ENCODE data around the gene SRRT.

SRRT gene, protein sequence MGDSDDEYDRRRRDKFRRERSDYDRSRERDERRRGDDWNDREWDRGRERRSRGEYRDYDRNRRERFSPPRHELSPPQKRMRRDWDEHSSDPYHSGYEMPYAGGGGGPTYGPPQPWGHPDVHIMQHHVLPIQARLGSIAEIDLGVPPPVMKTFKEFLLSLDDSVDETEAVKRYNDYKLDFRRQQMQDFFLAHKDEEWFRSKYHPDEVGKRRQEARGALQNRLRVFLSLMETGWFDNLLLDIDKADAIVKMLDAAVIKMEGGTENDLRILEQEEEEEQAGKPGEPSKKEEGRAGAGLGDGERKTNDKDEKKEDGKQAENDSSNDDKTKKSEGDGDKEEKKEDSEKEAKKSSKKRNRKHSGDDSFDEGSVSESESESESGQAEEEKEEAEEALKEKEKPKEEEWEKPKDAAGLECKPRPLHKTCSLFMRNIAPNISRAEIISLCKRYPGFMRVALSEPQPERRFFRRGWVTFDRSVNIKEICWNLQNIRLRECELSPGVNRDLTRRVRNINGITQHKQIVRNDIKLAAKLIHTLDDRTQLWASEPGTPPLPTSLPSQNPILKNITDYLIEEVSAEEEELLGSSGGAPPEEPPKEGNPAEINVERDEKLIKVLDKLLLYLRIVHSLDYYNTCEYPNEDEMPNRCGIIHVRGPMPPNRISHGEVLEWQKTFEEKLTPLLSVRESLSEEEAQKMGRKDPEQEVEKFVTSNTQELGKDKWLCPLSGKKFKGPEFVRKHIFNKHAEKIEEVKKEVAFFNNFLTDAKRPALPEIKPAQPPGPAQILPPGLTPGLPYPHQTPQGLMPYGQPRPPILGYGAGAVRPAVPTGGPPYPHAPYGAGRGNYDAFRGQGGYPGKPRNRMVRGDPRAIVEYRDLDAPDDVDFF

DNA sequence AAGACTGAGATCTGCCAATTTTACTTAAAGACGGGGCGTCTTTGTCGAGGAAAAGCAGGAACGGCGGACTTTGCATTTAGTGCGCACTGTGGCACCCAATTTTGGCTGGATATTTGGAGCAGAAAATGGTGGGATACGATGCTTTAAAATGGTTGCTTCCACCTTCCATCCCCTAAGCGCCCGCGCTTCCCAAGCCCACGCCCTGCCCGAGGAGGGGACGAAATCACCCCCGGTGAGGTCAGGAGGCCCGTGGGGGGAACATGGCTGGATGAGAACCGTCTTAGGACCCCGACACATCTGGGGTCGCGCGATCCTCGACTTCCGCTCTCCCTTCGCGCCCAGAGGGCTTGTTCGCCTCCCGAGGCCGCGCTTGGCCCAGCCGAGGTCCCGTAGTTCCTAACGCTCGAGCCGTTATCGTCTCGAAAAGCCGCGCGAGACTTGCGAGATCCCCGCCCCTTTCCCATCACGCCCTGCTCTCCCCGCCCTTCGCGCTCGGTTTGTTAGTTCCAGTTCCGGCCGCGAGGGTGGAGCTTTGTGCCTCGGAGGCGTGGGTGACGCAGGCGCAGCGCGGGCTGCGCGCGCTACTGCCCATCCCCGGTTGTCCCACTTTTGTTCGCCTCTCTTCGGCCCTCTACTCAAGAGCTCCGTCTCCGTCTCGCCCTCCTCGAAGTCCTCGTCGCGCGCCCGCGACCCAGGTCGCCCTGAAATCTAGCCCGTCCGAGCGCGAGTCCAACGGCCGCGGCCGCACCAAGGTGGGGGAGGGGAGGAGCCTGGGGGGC, at the start of gene SRRT:
TSS of gene SRRT (plus strand) at position 527 of the 779 bp plus-strand sequence. CDS start 488 bp downstream, outside the sequence.
- peak; percentile 99 for DNase-seq

GRCh38 chr7:100825215-100825671, 49.7 kb upstream of the SRRT start:
- no peak for DNase-seq

- DNase-seq: peak; percentile 85
Measured at GRCh38 chr7:100825751-100826513, 49.0 kb upstream of the SRRT start.

- peak; percentile 37 for DNase-seq
Measured at GRCh38 chr7:100826514-100827329, 48.2 kb upstream of the SRRT start.

DNA sequence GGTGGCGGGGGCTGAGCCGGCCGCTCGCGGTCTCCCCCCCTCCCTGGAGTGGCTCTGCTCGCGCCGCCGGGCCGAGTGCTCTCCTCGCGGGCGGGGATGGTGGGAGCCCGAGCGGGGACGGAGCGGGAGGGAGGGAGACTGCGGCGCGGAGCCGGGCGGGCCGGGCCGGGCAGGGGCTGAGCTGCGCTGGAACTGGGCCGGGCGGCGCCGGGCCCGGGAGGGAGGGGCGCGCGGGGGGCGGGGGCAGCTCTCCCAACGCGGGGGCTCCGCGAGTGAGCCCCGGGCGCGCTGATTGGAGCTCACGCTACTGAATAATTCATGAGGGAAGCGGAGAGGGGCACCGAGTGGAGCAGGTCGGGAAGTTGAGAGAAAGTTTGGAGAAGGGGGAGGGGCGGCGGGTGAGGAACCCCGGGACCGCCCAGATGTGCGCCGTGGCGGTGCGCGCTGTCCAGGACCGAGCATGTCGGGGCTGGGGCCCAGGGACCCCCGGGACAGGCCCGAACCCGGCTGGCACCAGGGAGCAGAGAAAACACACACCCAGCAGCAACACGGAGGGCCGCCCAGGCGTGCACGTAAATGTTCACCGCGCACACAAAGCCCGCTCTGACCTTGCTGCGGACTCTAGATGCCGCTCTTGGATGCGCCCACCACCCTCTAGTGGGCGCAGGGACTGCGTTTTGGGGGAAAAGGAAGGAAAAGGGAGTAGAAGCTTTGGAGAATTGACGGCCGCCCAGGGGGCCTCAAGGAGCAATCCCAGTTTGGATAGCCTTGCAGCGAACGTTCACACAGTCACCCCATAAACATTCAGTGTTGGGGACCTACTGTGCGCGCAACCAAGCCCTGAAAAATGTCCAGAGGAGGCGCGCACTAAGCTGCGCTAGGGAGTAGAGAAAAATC, 47.3 kb upstream of the SRRT start, which contains the start of gene EPHB4:
TSS of gene EPHB4 (minus strand) at position 194 of the 897 bp plus-strand sequence. CDS start 493 bp downstream, outside the sequence.
- DNase-seq: peak; percentile 91

- peak; percentile 95 for DNase-seq
Measured at GRCh38 chr7:100829150-100829716, 45.7 kb upstream of the SRRT start.

- DNase-seq: no peak
Measured at GRCh38 chr7:100830396-100830795, 44.5 kb upstream of the SRRT start.

DNA sequence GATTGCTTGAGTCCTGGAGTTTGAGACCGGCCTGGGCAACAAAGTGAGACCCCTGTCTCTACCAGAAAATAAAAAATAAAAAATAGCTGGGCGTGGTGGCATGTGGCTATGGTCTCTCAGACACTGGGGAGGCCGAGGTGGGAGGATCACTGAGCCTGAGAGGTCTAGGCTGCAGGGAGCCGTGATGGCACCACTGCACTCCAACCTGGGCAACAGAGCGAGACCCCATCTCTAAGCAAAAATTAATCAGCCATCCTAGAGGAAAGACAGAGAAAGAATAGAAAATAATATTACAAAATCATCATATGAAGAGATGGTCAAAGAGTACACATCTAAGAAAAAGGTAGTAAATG, 42.6 kb upstream of the SRRT start:
- no peak for DNase-seq

DNA sequence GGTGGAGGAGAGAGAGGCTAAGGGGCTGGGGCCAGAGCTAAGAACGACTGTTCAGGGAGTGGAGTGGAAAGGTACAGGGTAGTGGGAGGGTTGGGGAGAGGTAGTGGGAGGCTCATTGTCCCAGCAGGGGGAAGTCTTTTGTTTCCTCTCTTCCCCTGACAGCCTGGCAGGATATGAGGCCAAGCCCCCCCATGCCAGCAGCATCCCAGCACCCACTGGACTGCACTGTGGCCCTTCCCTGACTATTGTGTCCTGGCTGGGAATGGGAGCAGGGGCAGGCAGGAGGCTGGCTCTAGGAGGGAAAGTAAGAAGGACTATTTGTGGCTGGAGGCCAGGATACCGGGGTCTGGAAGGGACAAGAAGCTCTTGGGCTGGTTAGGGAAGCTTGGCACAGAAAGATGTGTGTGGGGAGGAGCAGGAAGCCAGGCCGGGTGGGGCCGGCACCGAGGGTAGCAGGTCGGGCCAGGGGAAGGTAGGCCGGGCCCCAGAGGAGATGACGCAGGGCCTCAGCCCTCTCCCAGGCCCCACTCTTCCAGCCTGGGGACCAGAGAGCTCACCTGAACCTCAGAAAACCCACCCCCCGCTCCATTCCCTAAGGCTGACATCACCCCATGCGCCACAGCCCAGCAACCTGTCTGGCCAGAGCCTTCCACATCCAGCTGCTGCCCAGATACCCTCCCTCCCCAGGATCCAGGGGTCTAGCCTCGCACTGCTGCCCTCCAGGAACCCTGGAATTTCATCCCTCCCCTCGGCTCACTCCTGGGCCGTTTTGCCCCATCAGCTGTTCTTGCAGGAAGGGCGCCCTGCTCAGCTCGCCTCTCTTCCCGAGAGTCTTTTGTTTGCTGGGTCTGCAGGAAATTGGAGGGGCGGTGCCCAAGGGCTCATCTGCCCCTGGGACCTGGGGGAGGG, 38.7 kb upstream of the SRRT start:
- peak; percentile 42 for DNase-seq

- no peak for DNase-seq
Measured at GRCh38 chr7:100836812-100837098, 38.1 kb upstream of the SRRT start.

DNA sequence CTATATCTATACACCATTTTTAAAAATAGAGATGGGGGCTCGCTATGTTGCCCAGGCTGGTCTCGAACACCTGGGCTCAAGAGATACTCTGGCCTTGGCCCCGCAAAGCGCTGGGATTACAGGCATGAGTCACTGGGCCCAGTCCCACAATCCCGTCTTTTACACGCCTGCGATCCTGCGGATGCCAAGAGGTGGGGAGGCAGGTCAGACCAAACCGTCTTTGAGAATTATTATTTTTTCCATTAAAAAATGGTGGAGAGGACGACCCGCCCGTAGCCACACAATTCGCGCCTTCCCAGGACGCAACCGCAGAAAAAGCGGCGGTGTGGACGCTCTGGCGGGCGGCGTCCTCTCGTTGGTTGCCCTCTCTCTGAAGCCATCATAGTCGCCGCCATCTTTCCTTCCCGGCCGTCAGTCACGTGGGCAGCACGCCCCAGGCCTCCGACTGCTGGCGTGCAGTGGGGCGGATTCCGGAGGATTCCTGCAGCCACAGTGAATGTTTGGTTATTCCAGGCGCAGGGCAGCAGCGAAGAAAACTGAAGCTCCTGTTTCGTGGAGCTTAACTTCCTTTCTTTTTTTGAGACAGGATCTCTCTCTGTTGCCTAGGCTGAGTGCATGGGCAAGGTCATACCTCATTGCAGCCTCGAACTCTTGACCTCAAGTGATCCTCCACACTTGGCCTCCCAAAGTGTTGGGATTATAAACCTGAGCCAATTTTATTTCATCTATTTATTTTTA, 37.6 kb upstream of the SRRT start:
- DNase-seq: peak; percentile 96

DNA sequence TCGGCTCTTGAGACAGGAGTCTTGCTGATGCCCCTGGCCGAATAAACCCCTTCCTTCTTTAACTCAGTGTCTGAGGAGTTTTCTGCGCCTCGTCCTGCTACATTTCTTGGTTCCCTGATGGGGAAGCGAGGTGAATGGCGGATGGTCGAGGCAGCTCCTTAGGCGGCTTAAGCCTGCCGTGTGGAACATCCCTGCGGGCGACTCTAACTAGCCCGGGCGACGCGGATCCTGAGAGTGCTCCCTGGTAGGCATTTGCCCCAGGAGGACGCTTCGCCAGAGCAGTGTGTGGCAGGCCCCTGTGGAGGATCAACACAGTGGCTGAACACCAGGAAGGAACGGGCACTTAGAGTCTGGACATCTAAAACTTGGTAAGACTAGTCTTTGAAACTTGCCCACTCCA, 35.5 kb upstream of the SRRT start:
- DNase-seq: no peak

DNA sequence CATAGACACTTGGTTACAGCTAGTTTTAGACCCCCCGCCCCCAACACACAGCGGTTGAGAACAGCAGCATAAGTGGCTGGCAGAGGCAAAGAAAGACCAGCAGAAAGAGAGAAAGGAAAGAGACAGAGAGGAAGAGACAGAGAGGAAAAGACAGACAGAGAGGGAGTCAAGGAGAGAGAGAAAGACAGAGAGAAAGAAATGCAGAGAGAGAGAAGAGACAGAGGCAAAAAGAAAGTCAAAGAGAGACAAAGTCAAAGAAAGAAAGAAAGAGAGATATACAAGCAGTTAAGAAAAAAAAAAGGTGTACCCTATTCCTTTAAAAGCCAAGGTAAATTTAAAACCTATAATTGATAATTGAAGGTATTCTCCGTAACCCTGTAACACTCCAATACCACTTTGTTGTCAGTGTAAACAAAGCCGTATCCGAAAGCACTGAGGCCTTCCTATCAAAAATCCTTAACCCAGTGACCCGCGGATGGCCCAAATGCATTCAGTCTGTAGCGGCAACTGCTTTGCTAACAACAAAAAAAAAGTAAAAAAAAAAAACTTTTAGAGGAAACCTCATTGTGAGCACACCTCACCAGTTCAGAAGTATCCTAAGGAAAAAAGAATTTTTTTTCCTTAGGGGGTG, 34.3 kb upstream of the SRRT start:
- DNase-seq: no peak

DNA sequence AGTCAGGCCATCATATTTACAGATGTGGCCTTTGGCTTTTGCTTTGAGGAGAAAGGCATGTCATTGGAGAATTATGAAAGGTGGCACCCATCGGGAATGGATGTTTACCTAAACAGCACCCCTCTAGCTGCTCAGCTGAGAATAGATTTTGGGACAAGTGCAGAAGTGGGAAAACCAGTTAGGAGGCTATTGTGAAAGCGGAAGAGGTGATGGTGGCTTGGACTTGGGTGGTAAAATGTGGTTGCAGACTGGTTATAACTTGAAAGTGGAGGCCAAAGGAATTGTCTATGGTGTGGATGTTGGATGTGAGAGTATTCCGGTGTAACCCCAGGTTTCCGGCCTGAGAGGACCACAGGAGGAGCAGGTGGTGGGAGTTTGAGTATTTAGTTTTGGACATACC, 27.5 kb upstream of the SRRT start:
- DNase-seq: no peak

DNA sequence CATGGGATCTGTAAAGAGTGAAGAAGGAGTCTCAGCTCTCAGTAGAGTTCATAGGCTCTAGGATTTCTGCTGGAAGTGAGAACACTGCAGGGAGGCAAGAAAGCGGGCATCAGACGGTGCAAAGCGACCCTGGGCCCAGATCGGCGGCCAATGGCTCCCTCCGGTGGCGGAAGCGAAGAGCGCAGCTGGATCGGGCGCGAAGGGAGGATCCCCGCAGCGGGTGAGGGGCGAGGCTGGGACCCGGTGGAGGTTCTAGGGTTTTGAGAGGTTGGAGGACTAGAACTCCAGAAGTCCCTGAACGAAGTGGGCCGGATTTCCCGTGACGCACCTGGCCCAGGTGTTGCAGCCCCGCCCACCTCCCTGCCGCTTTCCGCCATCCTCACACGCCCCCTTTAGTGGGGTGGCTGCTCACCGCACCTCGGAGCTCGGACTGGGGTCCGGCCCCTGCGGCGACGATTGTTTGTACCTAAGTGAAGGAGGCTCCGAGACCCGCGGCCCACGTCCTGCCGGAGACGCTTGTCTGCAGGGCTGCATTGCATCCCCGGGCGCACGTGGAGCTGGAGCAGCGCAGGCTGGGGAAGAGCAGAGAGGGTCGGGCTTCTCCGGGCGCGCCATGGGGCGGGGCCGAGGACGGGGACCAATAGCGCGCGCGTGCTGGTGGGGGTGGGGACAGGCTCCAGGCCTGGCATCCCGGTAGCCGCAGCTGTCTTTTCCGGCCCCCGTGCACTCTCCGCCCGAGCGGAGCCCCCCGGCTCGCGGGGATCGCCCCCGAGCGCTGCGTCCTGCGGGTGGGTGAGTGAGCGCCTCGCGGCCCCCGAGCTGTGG, 22.6 kb upstream of the SRRT start, which contains the start of gene SLC12A9:
TSS of gene SLC12A9 (plus strand) at position 666 of the 825 bp plus-strand sequence. CDS start 1,485 bp downstream, outside the sequence.
- DNase-seq: peak; percentile 96

DNA sequence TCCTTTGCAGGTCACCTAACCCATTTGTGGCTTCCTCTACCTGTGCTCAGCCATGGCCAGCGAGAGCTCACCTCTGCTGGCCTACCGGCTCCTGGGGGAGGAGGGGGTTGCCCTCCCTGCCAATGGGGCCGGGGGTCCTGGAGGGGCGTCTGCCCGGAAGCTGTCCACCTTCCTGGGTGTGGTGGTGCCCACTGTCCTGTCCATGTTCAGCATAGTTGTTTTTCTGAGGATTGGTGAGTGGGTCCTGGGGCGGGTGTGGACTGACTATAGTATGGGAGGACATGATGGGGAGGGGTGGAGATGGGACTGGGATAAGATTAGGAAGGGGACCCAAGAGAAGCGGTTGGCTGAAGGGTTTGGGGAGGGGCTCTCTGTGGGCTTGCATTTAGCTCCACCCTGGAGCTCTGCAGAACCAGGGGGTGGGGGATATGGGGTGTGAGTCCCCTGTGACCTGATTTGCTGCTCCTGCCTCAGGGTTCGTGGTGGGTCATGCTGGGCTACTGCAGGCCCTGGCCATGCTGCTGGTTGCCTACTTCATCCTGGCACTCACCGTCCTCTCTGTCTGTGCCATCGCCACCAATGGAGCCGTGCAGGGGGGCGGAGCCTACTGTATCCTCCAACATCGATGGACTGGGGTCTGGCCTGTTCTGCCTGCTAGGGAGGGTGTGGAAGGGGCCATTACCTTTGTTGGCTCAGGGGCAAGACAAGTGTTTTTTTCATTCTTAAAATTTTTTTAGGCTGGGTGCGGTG, 20.6 kb upstream of the SRRT start:
- DNase-seq: no peak

Measured in hematopoietic multipotent progenitor cell treated with erythropoietin and hydrocortisone succinate and interleukin-3 and kit ligand, for 6 days (in vitro differentiated cells).